SK-N-SH treated with all-trans-retinoic acid at 6 μM for 48 hours (cell line): ENCODE data around the gene STXBP2.
A peak's percentile ranks its signal among the peaks of the same experiment; 100 is the strongest.

ENCODE experiments used
- ATAC-seq: fragments of 200-7000 bp; cut with Tn5 transposase; 3 replicates; pipeline ENCODE4 v1.9.1; 2020; ENCODE audit warnings: mild to moderate bottlenecking, moderate library complexity
- ARNTL ChIP-seq: fragments of 450-650 bp; formaldehyde crosslinking; IDR thresholded peaks from 2 replicates; pipeline ENCODE4 v1.5.0; 2020; ENCODE audit warnings: low read depth, mild to moderate bottlenecking, moderate library complexity, borderline replicate concordance
- BACH2 ChIP-seq: fragments of 250-450 bp; sonication (Bioruptor Pico); IDR thresholded peaks from 2 replicates; pipeline ENCODE4 v1.9.0; 2021; ENCODE audit warnings: mild to moderate bottlenecking, borderline replicate concordance
- CSDC2 ChIP-seq: fragments of 250-450 bp; sonication (Bioruptor Pico); IDR thresholded peaks from 2 replicates; pipeline ENCODE4 v1.5.0; 2020; ENCODE audit warnings: mild to moderate bottlenecking, moderate library complexity
- CSRNP3 ChIP-seq: fragments of 250-450 bp; sonication (Bioruptor Pico); IDR thresholded peaks from 2 replicates; pipeline ENCODE4 v1.5.1; 2021; ENCODE audit warnings: mild to moderate bottlenecking, moderate library complexity
- ESRRG ChIP-seq: fragments of 250-450 bp; sonication (Bioruptor Pico); IDR thresholded peaks from 2 replicates; pipeline ENCODE4 v1.6.1; 2021; ENCODE audit warnings: mild to moderate bottlenecking
- GLIS3 ChIP-seq: fragments of 250-450 bp; sonication (Bioruptor Pico); IDR thresholded peaks from 2 replicates; pipeline ENCODE4 v1.5.0; 2020; ENCODE audit warnings: mild to moderate bottlenecking, moderate library complexity
- ISL1 ChIP-seq: fragments of 250-450 bp; sonication (Bioruptor Pico); IDR thresholded peaks from 2 replicates; pipeline ENCODE4 v2.1.2; 2022; ENCODE audit warnings: mild to moderate bottlenecking, moderate library complexity
- OSR1 ChIP-seq: fragments of 250-450 bp; sonication (Bioruptor Pico); IDR thresholded peaks from 2 replicates; pipeline ENCODE4 v1.8.0; 2022; ENCODE audit warnings: moderate library complexity, mild to moderate bottlenecking, inconsistent platforms
- POU6F1 ChIP-seq: fragments of 250-450 bp; sonication (Bioruptor Pico); IDR thresholded peaks from 2 replicates; pipeline ENCODE4 v1.8.0; 2021; ENCODE audit warnings: low read depth, mild to moderate bottlenecking, moderate library complexity, borderline replicate concordance
- PPARA ChIP-seq: fragments of 250-450 bp; sonication (Bioruptor Pico); IDR thresholded peaks from 2 replicates; pipeline ENCODE4 v1.5.0; 2020; ENCODE audit warnings: mild to moderate bottlenecking, borderline replicate concordance
- SNAI2 ChIP-seq: fragments of 250-450 bp; sonication (Bioruptor Pico); IDR thresholded peaks from 2 replicates; pipeline ENCODE4 v1.5.0; 2020; ENCODE audit warnings: mild to moderate bottlenecking, moderate library complexity
- TCF4 ChIP-seq: fragments of 250-450 bp; sonication (Bioruptor Pico); IDR thresholded peaks from 2 replicates; pipeline ENCODE4 v1.8.0; 2021; ENCODE audit warnings: mild to moderate bottlenecking, moderate library complexity, borderline replicate concordance
- TOX ChIP-seq: fragments of 250-450 bp; sonication (Bioruptor Pico); IDR thresholded peaks from 2 replicates; pipeline ENCODE4 v1.8.0; 2021; ENCODE audit warnings: mild to moderate bottlenecking, moderate library complexity, borderline replicate concordance
- ZC3H10 ChIP-seq: fragments of 250-450 bp; sonication (Bioruptor Pico); IDR thresholded peaks from 2 replicates; pipeline ENCODE4 v1.5.1; 2021; ENCODE audit warnings: mild to moderate bottlenecking, moderate library complexity
- ZFP3 ChIP-seq: fragments of 250-450 bp; sonication (Bioruptor Pico); IDR thresholded peaks from 2 replicates; pipeline ENCODE4 v1.5.0; 2020; ENCODE audit warnings: mild to moderate bottlenecking, moderate library complexity
- ZNF565 ChIP-seq: fragments of 450-650 bp; formaldehyde crosslinking; conservative IDR thresholded peaks from 2 replicates; pipeline ENCODE4 v1.5.0; 2020; ENCODE audit warnings: low read depth, mild to moderate bottlenecking, moderate library complexity
- ZNF70 ChIP-seq: fragments of 450-650 bp; formaldehyde crosslinking; IDR thresholded peaks from 2 replicates; pipeline ENCODE4 v1.5.0; 2020; ENCODE audit warnings: mild to moderate bottlenecking, moderate library complexity
- ZNF8 ChIP-seq: fragments of 450-650 bp; formaldehyde crosslinking; IDR thresholded peaks from 2 replicates; pipeline ENCODE4 v1.5.0; 2020; ENCODE audit warnings: mild to moderate bottlenecking, moderate library complexity
- TF ChIP-seq, protein P1 (sequence below): fragments of 250-450 bp; sonication (Bioruptor Pico); IDR thresholded peaks from 2 replicates; pipeline ENCODE4 v1.5.0; 2020; ENCODE audit warnings: mild to moderate bottlenecking, moderate library complexity
- TF ChIP-seq, protein P2 (sequence below): fragments of 250-450 bp; sonication (Bioruptor Pico); IDR thresholded peaks from 2 replicates; pipeline ENCODE4 v1.5.1; 2020; ENCODE audit warnings: low read depth, mild to moderate bottlenecking, moderate library complexity
- TF ChIP-seq, protein P3 (sequence below): fragments of 250-450 bp; sonication (Bioruptor Pico); IDR thresholded peaks from 2 replicates; pipeline ENCODE4 v1.8.0; 2020; ENCODE audit warnings: mild to moderate bottlenecking, moderate library complexity, borderline replicate concordance

The STXBP2 gene

GRCh38 chr19:7650148-7650547, 13.2 kb downstream of the STXBP2 start:
- no peak for ATAC-seq
- TF ChIP-seq PPARA (CRISPR knock-in tag): no peak
- TF ChIP-seq ARNTL: no peak
- TF ChIP-seq CSDC2 (CRISPR knock-in tag): no peak
- no peak for TF ChIP-seq ZC3H10 (CRISPR knock-in tag)
- TF ChIP-seq ZFP3: no peak
- TF ChIP-seq, protein P1, sequence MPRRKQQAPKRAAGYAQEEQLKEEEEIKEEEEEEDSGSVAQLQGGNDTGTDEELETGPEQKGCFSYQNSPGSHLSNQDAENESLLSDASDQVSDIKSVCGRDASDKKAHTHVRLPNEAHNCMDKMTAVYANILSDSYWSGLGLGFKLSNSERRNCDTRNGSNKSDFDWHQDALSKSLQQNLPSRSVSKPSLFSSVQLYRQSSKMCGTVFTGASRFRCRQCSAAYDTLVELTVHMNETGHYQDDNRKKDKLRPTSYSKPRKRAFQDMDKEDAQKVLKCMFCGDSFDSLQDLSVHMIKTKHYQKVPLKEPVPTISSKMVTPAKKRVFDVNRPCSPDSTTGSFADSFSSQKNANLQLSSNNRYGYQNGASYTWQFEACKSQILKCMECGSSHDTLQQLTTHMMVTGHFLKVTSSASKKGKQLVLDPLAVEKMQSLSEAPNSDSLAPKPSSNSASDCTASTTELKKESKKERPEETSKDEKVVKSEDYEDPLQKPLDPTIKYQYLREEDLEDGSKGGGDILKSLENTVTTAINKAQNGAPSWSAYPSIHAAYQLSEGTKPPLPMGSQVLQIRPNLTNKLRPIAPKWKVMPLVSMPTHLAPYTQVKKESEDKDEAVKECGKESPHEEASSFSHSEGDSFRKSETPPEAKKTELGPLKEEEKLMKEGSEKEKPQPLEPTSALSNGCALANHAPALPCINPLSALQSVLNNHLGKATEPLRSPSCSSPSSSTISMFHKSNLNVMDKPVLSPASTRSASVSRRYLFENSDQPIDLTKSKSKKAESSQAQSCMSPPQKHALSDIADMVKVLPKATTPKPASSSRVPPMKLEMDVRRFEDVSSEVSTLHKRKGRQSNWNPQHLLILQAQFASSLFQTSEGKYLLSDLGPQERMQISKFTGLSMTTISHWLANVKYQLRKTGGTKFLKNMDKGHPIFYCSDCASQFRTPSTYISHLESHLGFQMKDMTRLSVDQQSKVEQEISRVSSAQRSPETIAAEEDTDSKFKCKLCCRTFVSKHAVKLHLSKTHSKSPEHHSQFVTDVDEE (CRISPR knock-in tag): no peak
- TF ChIP-seq BACH2: no peak
- TF ChIP-seq TOX (CRISPR knock-in tag): no peak
- no peak for TF ChIP-seq POU6F1 (CRISPR knock-in tag)
- no peak for TF ChIP-seq ZNF565 (CRISPR knock-in tag)
- TF ChIP-seq OSR1 (CRISPR knock-in tag): no peak
- TF ChIP-seq CSRNP3: no peak
- no peak for TF ChIP-seq ZNF70
- TF ChIP-seq SNAI2 (CRISPR knock-in tag): no peak
- no peak for TF ChIP-seq ISL1 (CRISPR knock-in tag)
- TF ChIP-seq, protein P2, sequence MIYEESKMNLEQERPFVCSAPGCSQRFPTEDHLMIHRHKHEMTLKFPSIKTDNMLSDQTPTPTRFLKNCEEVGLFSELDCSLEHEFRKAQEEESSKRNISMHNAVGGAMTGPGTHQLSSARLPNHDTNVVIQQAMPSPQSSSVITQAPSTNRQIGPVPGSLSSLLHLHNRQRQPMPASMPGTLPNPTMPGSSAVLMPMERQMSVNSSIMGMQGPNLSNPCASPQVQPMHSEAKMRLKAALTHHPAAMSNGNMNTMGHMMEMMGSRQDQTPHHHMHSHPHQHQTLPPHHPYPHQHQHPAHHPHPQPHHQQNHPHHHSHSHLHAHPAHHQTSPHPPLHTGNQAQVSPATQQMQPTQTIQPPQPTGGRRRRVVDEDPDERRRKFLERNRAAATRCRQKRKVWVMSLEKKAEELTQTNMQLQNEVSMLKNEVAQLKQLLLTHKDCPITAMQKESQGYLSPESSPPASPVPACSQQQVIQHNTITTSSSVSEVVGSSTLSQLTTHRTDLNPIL (CRISPR knock-in tag): no peak
- TF ChIP-seq, protein P3, sequence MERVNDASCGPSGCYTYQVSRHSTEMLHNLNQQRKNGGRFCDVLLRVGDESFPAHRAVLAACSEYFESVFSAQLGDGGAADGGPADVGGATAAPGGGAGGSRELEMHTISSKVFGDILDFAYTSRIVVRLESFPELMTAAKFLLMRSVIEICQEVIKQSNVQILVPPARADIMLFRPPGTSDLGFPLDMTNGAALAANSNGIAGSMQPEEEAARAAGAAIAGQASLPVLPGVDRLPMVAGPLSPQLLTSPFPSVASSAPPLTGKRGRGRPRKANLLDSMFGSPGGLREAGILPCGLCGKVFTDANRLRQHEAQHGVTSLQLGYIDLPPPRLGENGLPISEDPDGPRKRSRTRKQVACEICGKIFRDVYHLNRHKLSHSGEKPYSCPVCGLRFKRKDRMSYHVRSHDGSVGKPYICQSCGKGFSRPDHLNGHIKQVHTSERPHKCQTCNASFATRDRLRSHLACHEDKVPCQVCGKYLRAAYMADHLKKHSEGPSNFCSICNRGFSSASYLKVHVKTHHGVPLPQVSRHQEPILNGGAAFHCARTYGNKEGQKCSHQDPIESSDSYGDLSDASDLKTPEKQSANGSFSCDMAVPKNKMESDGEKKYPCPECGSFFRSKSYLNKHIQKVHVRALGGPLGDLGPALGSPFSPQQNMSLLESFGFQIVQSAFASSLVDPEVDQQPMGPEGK: no peak

DNA sequence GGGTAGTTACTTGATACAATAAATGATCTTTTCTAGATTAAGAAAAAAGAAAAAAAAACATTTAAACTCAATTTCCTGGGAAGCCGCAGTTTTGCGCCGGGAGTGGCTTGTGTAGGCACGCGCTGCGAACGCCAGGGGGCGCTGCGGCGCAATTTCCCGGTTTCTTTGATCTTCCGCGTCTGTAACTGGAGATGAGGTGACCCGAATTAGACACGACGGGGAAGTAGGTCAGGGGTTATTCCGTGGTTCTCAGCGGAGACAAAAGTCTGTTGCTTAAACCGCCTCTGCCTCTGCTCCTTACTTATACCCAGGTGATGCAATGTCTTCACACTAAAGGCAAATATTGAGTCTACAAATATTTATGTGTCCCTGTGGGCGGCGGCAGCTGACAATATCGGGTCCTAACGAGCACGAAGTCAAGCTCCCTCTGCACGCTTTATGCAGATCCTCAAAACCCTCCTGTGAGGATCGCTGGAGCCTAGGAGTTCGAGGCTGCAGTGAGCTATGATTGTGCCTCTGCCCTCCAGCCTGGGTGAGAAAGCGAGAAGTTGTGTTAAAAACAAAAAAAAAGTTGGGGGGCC, 15.2 kb downstream of the STXBP2 start:
- peak; percentile 78 for ATAC-seq

More for the DNA sequence above, 15.2 kb downstream of the STXBP2 start:
- TF ChIP-seq CSRNP3 (no peak), OSR1 (CRISPR knock-in tag) (no peak), ZNF8 (no peak), TOX (CRISPR knock-in tag) (no peak), CSDC2 (CRISPR knock-in tag) (no peak), GLIS3 (CRISPR knock-in tag) (no peak), SNAI2 (CRISPR knock-in tag) (no peak), TCF4 (CRISPR knock-in tag) (no peak), ESRRG (CRISPR knock-in tag) (no peak), PPARA (CRISPR knock-in tag) (no peak), ZNF70 (no peak), ZNF565 (CRISPR knock-in tag) (no peak), BACH2 (no peak)
- TF ChIP-seq, protein P3: no peak
- TF ChIP-seq, protein P2 (CRISPR knock-in tag): no peak
- TF ChIP-seq, all 23 proteins: peak for 0
